ENCODE data around the gene DNM2.

DNM2 gene

GRCh38 chr19:10688545-10689280, 29.2 kb upstream of the DNM2 start:
- Histone ChIP-seq H3K27me3 (replicated peaks; ENCODE audit: control insufficient read depth, insufficient read depth, low read length, poor library complexity, severe bottlenecking) (no peaks in the 10 kb centered on the region), H3K4me1 (ENCODE audit: control insufficient read depth, insufficient read depth, low read length, poor library complexity, severe bottlenecking) (no peaks in the 10 kb centered on the region), H3K36me3 (ENCODE audit: control insufficient read depth, insufficient read depth, low read length) (peaks cover 81% of the 10 kb centered on the region), H3K4me3 (ENCODE audit: insufficient read depth, low read depth, low read length, poor library complexity, severe bottlenecking) (no peak overlapping the region), H3K27ac (ENCODE audit: insufficient read depth, low read length, poor library complexity, severe bottlenecking) (no peak overlapping the region), H3K9me3 (ENCODE audit: control insufficient read depth, low read length) (no peaks in the 10 kb centered on the region)
- no peak for DNase-seq

- Histone ChIP-seq H3K9me3 (ENCODE audit: control insufficient read depth, low read length) (no peaks in the 10 kb centered on the region), H3K4me1 (ENCODE audit: control insufficient read depth, insufficient read depth, low read length, poor library complexity, severe bottlenecking) (peaks cover 5% of the 10 kb centered on the region), H3K36me3 (ENCODE audit: control insufficient read depth, insufficient read depth, low read length) (peaks cover 65% of the 10 kb centered on the region), H3K27me3 (replicated peaks; ENCODE audit: control insufficient read depth, insufficient read depth, low read length, poor library complexity, severe bottlenecking) (no peaks in the 10 kb centered on the region), H3K4me3 (ENCODE audit: insufficient read depth, low read depth, low read length, poor library complexity, severe bottlenecking) (no peak overlapping the region), H3K27ac (ENCODE audit: insufficient read depth, low read length, poor library complexity, severe bottlenecking) (no peak overlapping the region)
- DNase-seq = no peak
These were observed 27.5 kb upstream of the DNM2 start for GRCh38 chr19:10690341-10690781.

- DNase-seq = no peak
- Histone ChIP-seq H3K36me3 (ENCODE audit: control insufficient read depth, insufficient read depth, low read length) (peaks cover 58% of the 10 kb centered on the region), H3K27me3 (replicated peaks; ENCODE audit: control insufficient read depth, insufficient read depth, low read length, poor library complexity, severe bottlenecking) (no peaks in the 10 kb centered on the region), H3K4me3 (ENCODE audit: insufficient read depth, low read depth, low read length, poor library complexity, severe bottlenecking) (no peak overlapping the region), H3K27ac (ENCODE audit: insufficient read depth, low read length, poor library complexity, severe bottlenecking) (no peak overlapping the region), H3K4me1 (ENCODE audit: control insufficient read depth, insufficient read depth, low read length, poor library complexity, severe bottlenecking) (peaks cover 11% of the 10 kb centered on the region), H3K9me3 (ENCODE audit: control insufficient read depth, low read length) (no peaks in the 10 kb centered on the region)
These were observed 26.5 kb upstream of the DNM2 start for GRCh38 chr19:10691178-10691881.

GRCh38 chr19:10691883-10692282, 26.0 kb upstream of the DNM2 start:
- Histone ChIP-seq H3K36me3 (ENCODE audit: control insufficient read depth, insufficient read depth, low read length) (peaks cover 54% of the 10 kb centered on the region), H3K9me3 (ENCODE audit: control insufficient read depth, low read length) (no peaks in the 10 kb centered on the region), H3K27ac (ENCODE audit: insufficient read depth, low read length, poor library complexity, severe bottlenecking) (no peak overlapping the region), H3K4me1 (ENCODE audit: control insufficient read depth, insufficient read depth, low read length, poor library complexity, severe bottlenecking) (peaks cover 11% of the 10 kb centered on the region), H3K4me3 (ENCODE audit: insufficient read depth, low read depth, low read length, poor library complexity, severe bottlenecking) (no peak overlapping the region), H3K27me3 (replicated peaks; ENCODE audit: control insufficient read depth, insufficient read depth, low read length, poor library complexity, severe bottlenecking) (peaks cover 3% of the 10 kb centered on the region)
- no peak for DNase-seq

- H3K4me3 ChIP-seq (ENCODE audit: insufficient read depth, low read depth, low read length, poor library complexity, severe bottlenecking) = no peak overlapping the region
- no peak for DNase-seq
- H3K36me3 ChIP-seq (ENCODE audit: control insufficient read depth, insufficient read depth, low read length) = peaks cover 45% of the 10 kb centered on the region
- H3K27me3 ChIP-seq (replicated peaks; ENCODE audit: control insufficient read depth, insufficient read depth, low read length, poor library complexity, severe bottlenecking) = peaks cover 3% of the 10 kb centered on the region
- no peak overlapping the region for H3K27ac ChIP-seq (ENCODE audit: insufficient read depth, low read length, poor library complexity, severe bottlenecking)
- H3K9me3 ChIP-seq (ENCODE audit: control insufficient read depth, low read length) = no peaks in the 10 kb centered on the region
- H3K4me1 ChIP-seq (ENCODE audit: control insufficient read depth, insufficient read depth, low read length, poor library complexity, severe bottlenecking) = peaks cover 11% of the 10 kb centered on the region
These were observed 25.1 kb upstream of the DNM2 start for GRCh38 chr19:10692673-10693264.

- Histone ChIP-seq H3K36me3 (ENCODE audit: control insufficient read depth, insufficient read depth, low read length) (peaks cover 26% of the 10 kb centered on the region), H3K27ac (ENCODE audit: insufficient read depth, low read length, poor library complexity, severe bottlenecking) (no peak overlapping the region), H3K4me3 (ENCODE audit: insufficient read depth, low read depth, low read length, poor library complexity, severe bottlenecking) (no peak overlapping the region), H3K9me3 (ENCODE audit: control insufficient read depth, low read length) (no peaks in the 10 kb centered on the region), H3K27me3 (replicated peaks; ENCODE audit: control insufficient read depth, insufficient read depth, low read length, poor library complexity, severe bottlenecking) (peaks cover 3% of the 10 kb centered on the region), H3K4me1 (ENCODE audit: control insufficient read depth, insufficient read depth, low read length, poor library complexity, severe bottlenecking) (peaks cover 11% of the 10 kb centered on the region)
- no peak for DNase-seq
These were observed 23.1 kb upstream of the DNM2 start for GRCh38 chr19:10694706-10695307.

- Histone ChIP-seq H3K27me3 (replicated peaks; ENCODE audit: control insufficient read depth, insufficient read depth, low read length, poor library complexity, severe bottlenecking) (peaks cover 3% of the 10 kb centered on the region), H3K9me3 (ENCODE audit: control insufficient read depth, low read length) (no peaks in the 10 kb centered on the region), H3K36me3 (ENCODE audit: control insufficient read depth, insufficient read depth, low read length) (peaks cover 17% of the 10 kb centered on the region), H3K4me3 (ENCODE audit: insufficient read depth, low read depth, low read length, poor library complexity, severe bottlenecking) (peak overlapping the region; percentile 41), H3K4me1 (ENCODE audit: control insufficient read depth, insufficient read depth, low read length, poor library complexity, severe bottlenecking) (peaks cover 11% of the 10 kb centered on the region), H3K27ac (ENCODE audit: insufficient read depth, low read length, poor library complexity, severe bottlenecking) (no peak overlapping the region)
- DNase-seq = peak; percentile 66 to 79 (median 74)
These were observed 22.2 kb upstream of the DNM2 start for GRCh38 chr19:10695401-10696398.

- H3K27me3 ChIP-seq (replicated peaks; ENCODE audit: control insufficient read depth, insufficient read depth, low read length, poor library complexity, severe bottlenecking) = peaks cover 3% of the 10 kb centered on the region
- no peak overlapping the region for H3K27ac ChIP-seq (ENCODE audit: insufficient read depth, low read length, poor library complexity, severe bottlenecking)
- no peaks in the 10 kb centered on the region for H3K9me3 ChIP-seq (ENCODE audit: control insufficient read depth, low read length)
- DNase-seq = peak; percentile 25 to 58 (median 36)
- no peak overlapping the region for H3K4me3 ChIP-seq (ENCODE audit: insufficient read depth, low read depth, low read length, poor library complexity, severe bottlenecking)
- peaks cover 18% of the 10 kb centered on the region for H3K4me1 ChIP-seq (ENCODE audit: control insufficient read depth, insufficient read depth, low read length, poor library complexity, severe bottlenecking)
- H3K36me3 ChIP-seq (ENCODE audit: control insufficient read depth, insufficient read depth, low read length) = no peaks in the 10 kb centered on the region
These were observed 18.1 kb upstream of the DNM2 start for GRCh38 chr19:10699650-10700335.
